ENCODE measurements around the gene TTLL6.

The TTLL6 gene

GRCh38 chr17:48731355-48731754 is 85.7 kb downstream of the TTLL6 start:
- TF ChIP-seq ZNF274 (IDR thresholded peaks at IDR 0.05; ENCODE audit: low read depth, low read length), result no peak

GRCh38 chr17:48730240-48730550 is 86.8 kb downstream of the TTLL6 start:
- no peak overlapping the region for H3K4me3 ChIP-seq (ENCODE audit: low read length)
- TF ChIP-seq ZNF274 (IDR thresholded peaks at IDR 0.05; ENCODE audit: low read depth, low read length), result no peak

More at GRCh38 chr17:48731355-48731754, 85.7 kb downstream of the TTLL6 start:
- no peak overlapping the region for H3K4me3 ChIP-seq (ENCODE audit: low read length)

- no peak for TF ChIP-seq ZNF274 (IDR thresholded peaks at IDR 0.05; ENCODE audit: low read depth, low read length)
- no peak overlapping the region for H3K4me3 ChIP-seq (ENCODE audit: low read length)
Observed at GRCh38 chr17:48729335-48730239, 87.4 kb downstream of the TTLL6 start.

- H3K4me3 ChIP-seq (ENCODE audit: low read length), result peak within 1 kb of the TSS; percentile 10; the same call in 1 of the 2 replicates
- no peak for TF ChIP-seq ZNF274 (IDR thresholded peaks at IDR 0.05; ENCODE audit: low read depth, low read length)
Observed at GRCh38 chr17:48728232-48729231, 88.5 kb downstream of the TTLL6 start, which contains the start of gene HOXB13. TSS of gene HOXB13 (minus strand) at chr17:48728750. CDS start at chr17:48728593, 157 bp downstream.

GRCh38 chr17:48727415-48728175 is 89.4 kb downstream of the TTLL6 start:
- no peak overlapping the region for H3K4me3 ChIP-seq (ENCODE audit: low read length)
- no peak for TF ChIP-seq ZNF274 (IDR thresholded peaks at IDR 0.05; ENCODE audit: low read depth, low read length)

GRCh38 chr17:48726916-48727286 is 90.1 kb downstream of the TTLL6 start:
- no peak for TF ChIP-seq ZNF274 (IDR thresholded peaks at IDR 0.05; ENCODE audit: low read depth, low read length)
- no peak overlapping the region for H3K4me3 ChIP-seq (ENCODE audit: low read length)

GRCh38 chr17:48726114-48726915 is 90.7 kb downstream of the TTLL6 start:
- TF ChIP-seq ZNF274 (IDR thresholded peaks at IDR 0.05; ENCODE audit: low read depth, low read length), result no peak
- no peak overlapping the region for H3K4me3 ChIP-seq (ENCODE audit: low read length)

GRCh38 chr17:48725288-48726064 is 91.6 kb downstream of the TTLL6 start:
- H3K4me3 ChIP-seq (ENCODE audit: low read length), result no peak overlapping the region
- no peak for TF ChIP-seq ZNF274 (IDR thresholded peaks at IDR 0.05; ENCODE audit: low read depth, low read length)

- H3K4me3 ChIP-seq (ENCODE audit: low read length), result no peak overlapping the region
- no peak for TF ChIP-seq ZNF274 (IDR thresholded peaks at IDR 0.05; ENCODE audit: low read depth, low read length)
Observed at GRCh38 chr17:48725004-48725287, 92.1 kb downstream of the TTLL6 start.

GRCh38 chr17:48724251-48725003 is 92.6 kb downstream of the TTLL6 start:
- H3K4me3 ChIP-seq (ENCODE audit: low read length), result no peak overlapping the region
- no peak for TF ChIP-seq ZNF274 (IDR thresholded peaks at IDR 0.05; ENCODE audit: low read depth, low read length)

- H3K4me3 ChIP-seq (ENCODE audit: low read length), result no peak overlapping the region; the same call in 1 of the 2 replicates
- TF ChIP-seq ZNF274 (IDR thresholded peaks at IDR 0.05; ENCODE audit: low read depth, low read length), result no peak
Observed at GRCh38 chr17:48723423-48724250, 93.4 kb downstream of the TTLL6 start.

All from GM08714 (cell line).